ENCODE data around the gene CLMP. TPM values are rescaled to one million over a fixed set of nuclear protein-coding genes. Genes with fewer than 3 reads are reported as not detected.
"Not testable (repeated sequence)": the region's sequence is repeated elsewhere in the genome, so short reads cannot be mapped to it uniquely, and the experiment has no call there.

The CLMP gene
- total RNA-seq, 1 donor from 2014 or later = 3.4 TPM

GRCh38 chr11:123159183-123159857 is 35.7 kb downstream of the CLMP start:
- H3K9me3 ChIP-seq (replicated peaks) = no peaks in the 10 kb centered on the region
- DNase-seq = no peak
- no peak overlapping the region for H3K4me3 ChIP-seq
- H3K4me1 ChIP-seq = peaks cover 7% of the 10 kb centered on the region
- H3K27me3 ChIP-seq (ENCODE audit: low read depth) = peaks cover 3% of the 10 kb centered on the region
- no peaks in the 10 kb centered on the region for H3K36me3 ChIP-seq
- TF ChIP-seq CTCF (IDR thresholded peaks at IDR 0.05; ENCODE audit: borderline replicate concordance) = no peak
- no peak overlapping the region for H3K27ac ChIP-seq (replicated peaks)
- intact Hi-C loops (cut with micrococcal nuclease) = no loop called here

GRCh38 chr11:123158033-123159003 is 36.7 kb downstream of the CLMP start:
- no peak for DNase-seq
- H3K4me3 ChIP-seq = no peak overlapping the region
- intact Hi-C loops (cut with micrococcal nuclease) = no loop called here
- peaks cover 7% of the 10 kb centered on the region for H3K4me1 ChIP-seq
- H3K36me3 ChIP-seq = no peaks in the 10 kb centered on the region
- TF ChIP-seq CTCF (IDR thresholded peaks at IDR 0.05; ENCODE audit: borderline replicate concordance) = no peak
- no peak overlapping the region for H3K27ac ChIP-seq (replicated peaks)
- no peaks in the 10 kb centered on the region for H3K9me3 ChIP-seq (replicated peaks)
- peaks cover 12% of the 10 kb centered on the region for H3K27me3 ChIP-seq (ENCODE audit: low read depth)

GRCh38 chr11:123152951-123153350 is 42.1 kb downstream of the CLMP start:
- H3K36me3 ChIP-seq = no peaks in the 10 kb centered on the region
- no peak overlapping the region for H3K4me3 ChIP-seq
- TF ChIP-seq CTCF (IDR thresholded peaks at IDR 0.05; ENCODE audit: borderline replicate concordance) = no peak
- no peak overlapping the region for H3K27ac ChIP-seq (replicated peaks)
- no peak for DNase-seq
- H3K9me3 ChIP-seq (replicated peaks) = no peaks in the 10 kb centered on the region
- peaks cover 1% of the 10 kb centered on the region for H3K4me1 ChIP-seq
- intact Hi-C loops (cut with micrococcal nuclease) = no loop called here
- H3K27me3 ChIP-seq (ENCODE audit: low read depth) = peaks cover 39% of the 10 kb centered on the region

DNA sequence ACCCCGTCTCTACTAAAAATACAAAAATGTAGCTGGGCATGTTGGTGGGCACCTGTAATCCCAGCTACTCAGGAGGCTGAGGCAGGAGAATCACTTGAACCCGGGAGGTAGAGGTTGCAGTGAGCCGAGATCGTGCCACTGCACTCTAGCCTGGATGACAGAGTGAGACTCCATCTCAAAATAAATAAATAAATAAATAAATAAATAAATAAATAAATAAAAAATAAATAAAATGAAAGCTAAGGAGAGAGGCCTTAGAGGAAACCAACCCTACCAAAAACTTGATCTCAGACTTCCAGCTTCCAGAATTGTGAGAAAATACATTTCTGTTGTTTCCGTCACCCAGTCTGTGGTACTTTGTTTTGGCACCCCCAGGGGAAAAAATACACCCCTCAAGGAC is 42.7 kb downstream of the CLMP start:
- intact Hi-C loops (cut with micrococcal nuclease); DNase-seq: not testable (repeated sequence)

DNA sequence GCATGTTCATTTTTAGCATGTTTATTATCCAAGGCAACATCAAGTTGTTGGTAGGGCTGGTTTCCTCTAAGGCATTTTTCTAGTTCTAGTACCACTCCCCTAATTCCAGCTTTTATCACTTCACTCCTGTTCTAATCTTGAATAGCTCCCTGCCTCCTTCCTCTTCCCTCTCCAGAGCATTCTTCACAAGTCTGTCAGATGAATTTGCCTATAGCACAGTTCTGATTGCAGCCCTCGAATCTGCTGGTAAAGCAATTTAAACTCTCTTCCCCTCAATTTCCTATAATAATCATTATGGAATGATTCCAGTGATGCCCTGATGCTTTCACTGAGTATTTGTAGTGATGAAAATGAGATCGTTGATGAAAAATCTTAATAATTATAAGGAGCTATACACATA is 43.3 kb downstream of the CLMP start:
- no peak for DNase-seq
- intact Hi-C loops (cut with micrococcal nuclease) = no loop called here
- no peak overlapping the region for H3K27ac ChIP-seq (replicated peaks)
- peaks cover 46% of the 10 kb centered on the region for H3K27me3 ChIP-seq (ENCODE audit: low read depth)
- TF ChIP-seq CTCF (IDR thresholded peaks at IDR 0.05; ENCODE audit: borderline replicate concordance) = no peak
- no peaks in the 10 kb centered on the region for H3K4me1 ChIP-seq
- H3K36me3 ChIP-seq = no peaks in the 10 kb centered on the region
- H3K4me3 ChIP-seq = no peak overlapping the region
- no peaks in the 10 kb centered on the region for H3K9me3 ChIP-seq (replicated peaks)

More for the DNA sequence above, 42.7 kb downstream of the CLMP start:
- H3K36me3 ChIP-seq; H3K9me3 ChIP-seq (replicated peaks); H3K4me3 ChIP-seq; H3K27ac ChIP-seq (replicated peaks); H3K4me1 ChIP-seq: not testable (repeated sequence)
- H3K27me3 ChIP-seq (ENCODE audit: low read depth) = peaks cover 44% of the 10 kb centered on the region

DNA sequence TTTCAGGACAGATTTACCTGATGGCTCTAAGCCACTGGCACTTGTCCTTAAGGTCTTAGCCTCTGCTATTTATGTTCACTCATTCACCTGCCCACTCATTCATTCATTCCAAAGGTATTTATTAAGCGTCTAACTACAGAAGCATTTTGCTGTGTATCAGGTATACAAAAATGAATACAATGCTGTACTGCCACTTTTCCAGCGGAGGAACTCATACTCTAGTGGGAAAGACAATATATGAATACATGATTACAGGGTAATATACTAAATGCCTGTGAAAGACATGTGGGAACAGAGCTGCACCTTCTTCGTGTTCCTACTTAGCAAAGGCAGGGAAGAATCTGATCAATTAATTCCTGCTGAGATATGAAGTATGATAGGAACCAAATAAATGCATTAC is 43.7 kb downstream of the CLMP start:
- Histone ChIP-seq H3K4me1 (no peaks in the 10 kb centered on the region), H3K4me3 (no peak overlapping the region), H3K27me3 (ENCODE audit: low read depth) (peaks cover 46% of the 10 kb centered on the region), H3K9me3 (replicated peaks) (no peaks in the 10 kb centered on the region), H3K36me3 (no peaks in the 10 kb centered on the region), H3K27ac (replicated peaks) (no peak overlapping the region)
- no peak for DNase-seq
- intact Hi-C loops (cut with micrococcal nuclease) = no loop called here
- TF ChIP-seq CTCF (IDR thresholded peaks at IDR 0.05; ENCODE audit: borderline replicate concordance) = no peak
